Right lung (tissue), 5 donors: ENCODE measurements around the gene TLE6. TPM values are rescaled to one million over a fixed set of nuclear protein-coding genes. Genes with fewer than 3 reads are reported as not detected.
"Not testable (repeated sequence)": the region's sequence is repeated elsewhere in the genome, so short reads cannot be mapped to it uniquely, and the experiment has no call there.

Experiments
- DNase-seq, 2 donors: peaks; one replicate each; pipeline ENCODE4 v3.0.0-alpha.2; 2013
- polyA plus RNA-seq, 5 donors: library from polyadenylated mRNA; unstranded; fragments of 120-200 nt; gene quantifications; one replicate each; pipeline versions ENCODE4 v1.2.1 to v1.2.3, GENCODE V29; 2013; ENCODE audit warnings: inconsistent platforms in 1 of 5, low replicate concordance in 1 of 5; ENCODE audit not compliant: insufficient read length in 5 of 5, insufficient read depth in 1 of 5

Gene TLE6
- polyA plus RNA-seq, 5 donors: 8.2 to 13.6 (median 11.8) TPM

DNA sequence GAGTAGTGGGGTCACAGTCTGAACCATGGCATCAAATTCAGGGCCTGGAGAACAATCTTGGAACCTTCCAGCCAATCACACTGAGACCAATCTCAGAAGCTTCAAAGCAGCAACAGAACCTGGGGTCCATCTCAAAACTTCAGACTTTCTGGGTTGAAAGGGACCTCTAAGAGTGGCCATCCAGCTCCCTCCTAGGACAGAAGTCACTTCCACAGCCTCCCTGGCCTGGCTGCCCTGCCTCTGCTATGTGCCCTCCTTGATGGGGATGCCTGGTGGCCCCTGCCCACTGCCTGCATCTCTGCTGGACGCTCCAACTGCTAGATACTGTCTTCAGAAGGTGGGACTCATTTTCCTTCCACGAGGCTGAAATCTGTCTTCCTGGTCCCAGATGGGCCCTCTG lies 49.9 kb downstream of the TLE6 start:
- no peak for DNase-seq

DNA sequence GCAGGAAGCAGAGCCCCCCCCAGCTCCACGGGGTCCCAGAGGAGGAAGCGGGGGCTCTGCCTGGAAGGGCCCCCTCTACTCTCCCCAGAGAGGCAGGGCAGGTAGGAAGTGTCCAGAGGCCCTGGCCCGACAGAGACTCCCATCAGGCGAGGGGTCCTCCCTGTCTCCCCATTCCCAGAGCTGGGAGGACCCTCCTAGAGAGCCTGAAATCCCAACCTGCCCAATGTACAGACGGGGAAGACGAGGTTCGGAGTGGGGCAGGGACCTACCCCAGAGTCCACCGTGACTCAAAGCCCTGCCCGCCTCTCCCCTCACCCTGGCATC lies 50.6 kb downstream of the TLE6 start:
- no peak for DNase-seq

- DNase-seq: peak; percentile 65 to 74
Measured at GRCh38 chr19:3028305-3029064, 51.1 kb downstream of the TLE6 start.

DNA sequence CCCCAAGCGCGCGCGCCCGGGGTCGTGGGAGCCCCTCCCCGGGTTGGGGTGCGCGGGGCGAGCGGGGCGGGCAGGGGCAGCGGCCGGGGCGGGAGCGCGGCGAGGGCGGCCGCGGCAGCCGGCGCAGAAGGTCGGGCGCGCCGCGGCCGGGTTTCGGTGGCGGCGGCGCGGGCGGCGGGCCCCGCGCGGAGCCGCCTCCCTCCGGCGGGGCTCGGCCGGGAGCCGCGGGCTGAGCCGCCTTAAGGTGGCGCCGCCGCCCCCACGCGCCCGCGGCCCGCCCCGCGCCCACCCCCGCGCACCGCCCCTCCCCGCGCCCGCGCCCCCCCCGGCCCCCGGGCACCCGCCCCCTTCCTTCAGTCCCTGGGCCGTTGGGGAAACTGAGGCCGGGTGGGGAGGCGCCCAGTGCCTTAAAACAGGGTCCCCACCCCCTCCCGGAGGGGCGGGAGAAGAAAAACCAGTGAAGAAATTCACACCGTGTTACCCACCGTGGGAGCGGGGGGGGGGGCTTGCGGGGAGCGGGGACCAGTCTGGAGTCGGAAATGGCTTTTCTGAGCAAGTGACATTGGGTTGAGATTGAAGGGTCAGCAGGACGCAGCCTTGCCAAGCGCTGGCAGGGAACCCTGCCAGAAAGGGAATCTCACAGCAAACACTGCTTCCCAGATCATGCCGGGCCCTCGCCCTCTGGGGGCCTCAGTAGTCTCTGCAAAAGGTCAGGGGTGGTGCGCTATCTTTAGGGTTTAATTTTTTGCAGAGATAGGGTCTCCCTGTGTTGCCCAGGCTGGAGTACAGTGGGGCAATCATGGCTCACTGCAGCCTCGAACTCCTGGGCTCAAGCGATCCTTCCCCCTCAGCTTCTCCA lies 51.9 kb downstream of the TLE6 start, which contains the start of gene TLE2:
Gene TLE2 (minus strand): TSS at position 216 of the 859 bp plus-strand sequence. CDS start 376 bp downstream, outside the sequence.
- no peak for DNase-seq

DNA sequence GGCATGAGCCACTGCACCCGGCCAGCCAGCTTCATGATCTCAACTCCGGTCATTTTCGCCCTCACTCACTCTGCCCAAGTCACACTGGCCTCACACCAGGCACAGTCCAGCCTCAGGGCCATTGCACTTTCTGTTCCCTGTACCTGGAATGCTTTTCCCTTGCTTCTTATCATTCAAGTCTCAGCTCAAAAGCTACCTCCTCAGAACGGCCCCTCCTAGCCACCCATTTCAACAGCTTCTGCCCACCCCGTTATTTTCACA lies 54.2 kb downstream of the TLE6 start:
- no peak for DNase-seq

DNA sequence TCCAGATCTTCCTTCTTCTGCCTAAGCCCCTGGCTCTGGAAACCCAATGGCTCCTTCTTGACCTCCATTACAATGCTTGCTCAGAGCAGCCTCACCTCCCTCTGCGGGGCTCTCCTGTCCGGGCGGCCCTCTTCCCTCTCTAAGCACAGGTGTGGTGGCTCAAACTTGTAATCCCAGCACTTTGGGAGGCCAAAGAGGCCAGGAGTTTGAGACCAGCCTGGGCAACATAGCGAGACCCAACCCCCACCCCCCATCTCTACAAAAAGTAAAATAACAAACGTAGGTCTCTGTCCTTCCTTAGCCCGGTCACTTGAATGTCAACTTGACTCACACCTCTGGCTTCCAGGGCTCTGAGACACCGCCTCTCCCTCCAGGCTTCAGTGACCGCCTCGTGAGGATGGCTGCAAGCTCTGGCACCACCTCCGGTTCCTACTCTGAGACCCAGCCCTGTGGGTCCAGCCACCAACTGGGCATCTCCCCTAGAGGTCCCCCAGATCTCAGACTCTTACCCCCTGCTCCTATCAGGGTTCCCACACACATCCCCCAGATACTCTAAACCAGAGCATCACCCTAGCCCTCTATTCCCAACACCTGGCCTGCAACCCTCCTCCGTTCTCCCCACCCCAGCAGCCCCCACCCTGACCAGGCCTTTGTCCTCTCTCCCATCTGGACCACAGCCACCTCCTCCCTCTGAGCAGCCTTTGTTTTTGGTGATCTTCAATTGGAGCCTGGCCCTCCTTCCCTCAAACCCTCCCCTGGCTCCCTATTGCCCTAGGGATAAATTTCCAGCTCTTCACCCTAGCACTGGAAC lies 56.4 kb downstream of the TLE6 start:
- no peak for DNase-seq

DNA sequence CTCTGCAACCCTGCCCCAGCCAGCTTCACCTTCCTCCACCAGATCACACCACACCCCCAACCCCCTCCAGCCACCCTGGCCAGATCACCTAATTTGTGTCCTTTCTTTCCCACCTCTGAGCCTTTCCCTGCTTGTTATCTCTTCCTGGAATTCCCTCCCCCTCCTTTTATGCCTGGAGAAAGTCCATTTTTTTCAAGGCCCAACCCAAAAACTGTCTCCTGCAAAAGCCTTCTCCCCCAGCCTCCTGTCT lies 57.0 kb downstream of the TLE6 start:
- no peak for DNase-seq

DNA sequence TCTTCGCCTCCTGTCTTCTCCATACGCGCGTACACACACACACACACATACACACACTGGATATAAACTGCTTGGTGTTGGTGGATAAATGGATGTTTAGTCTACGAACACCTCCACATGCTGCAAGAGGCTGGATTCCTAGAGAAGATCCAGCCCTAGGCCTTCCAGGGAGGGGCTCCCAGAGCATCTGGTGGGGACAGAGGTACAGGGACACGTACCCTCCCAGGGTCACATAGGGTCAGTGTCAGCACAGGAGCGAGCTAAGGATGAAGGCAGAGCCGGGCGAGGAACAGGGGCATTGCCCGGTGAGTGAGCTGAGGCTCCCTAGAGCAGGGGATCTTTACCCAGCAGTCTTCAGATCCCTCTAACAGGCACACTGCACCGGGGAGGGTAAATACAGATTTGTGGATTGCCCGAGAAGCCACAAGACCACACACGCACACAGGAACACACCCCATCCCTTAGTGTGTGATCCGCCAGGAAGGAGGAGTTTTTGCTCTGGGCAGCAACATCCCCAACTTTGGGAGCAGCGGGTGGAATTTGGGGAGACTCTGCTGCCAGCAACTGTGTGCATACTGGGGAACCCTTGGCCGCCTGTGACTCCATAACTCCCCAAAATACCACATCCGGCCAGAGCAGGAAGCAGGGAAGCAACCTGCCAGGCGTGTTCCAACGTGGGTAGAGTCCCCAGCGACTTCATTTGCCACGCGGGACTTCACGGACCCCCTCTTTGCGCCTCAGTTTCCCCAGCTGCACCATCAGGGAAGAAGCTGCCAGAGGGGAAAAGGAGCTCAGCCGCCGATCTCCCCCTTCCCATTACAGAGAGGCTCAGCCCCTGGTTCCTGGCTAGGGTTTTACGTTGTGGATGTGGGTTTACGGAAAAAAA lies 57.5 kb downstream of the TLE6 start:
- peak; percentile 67 to 68 for DNase-seq

GRCh38 chr19:3035542-3036118 lies 58.3 kb downstream of the TLE6 start:
- DNase-seq: peak; percentile 100

DNA sequence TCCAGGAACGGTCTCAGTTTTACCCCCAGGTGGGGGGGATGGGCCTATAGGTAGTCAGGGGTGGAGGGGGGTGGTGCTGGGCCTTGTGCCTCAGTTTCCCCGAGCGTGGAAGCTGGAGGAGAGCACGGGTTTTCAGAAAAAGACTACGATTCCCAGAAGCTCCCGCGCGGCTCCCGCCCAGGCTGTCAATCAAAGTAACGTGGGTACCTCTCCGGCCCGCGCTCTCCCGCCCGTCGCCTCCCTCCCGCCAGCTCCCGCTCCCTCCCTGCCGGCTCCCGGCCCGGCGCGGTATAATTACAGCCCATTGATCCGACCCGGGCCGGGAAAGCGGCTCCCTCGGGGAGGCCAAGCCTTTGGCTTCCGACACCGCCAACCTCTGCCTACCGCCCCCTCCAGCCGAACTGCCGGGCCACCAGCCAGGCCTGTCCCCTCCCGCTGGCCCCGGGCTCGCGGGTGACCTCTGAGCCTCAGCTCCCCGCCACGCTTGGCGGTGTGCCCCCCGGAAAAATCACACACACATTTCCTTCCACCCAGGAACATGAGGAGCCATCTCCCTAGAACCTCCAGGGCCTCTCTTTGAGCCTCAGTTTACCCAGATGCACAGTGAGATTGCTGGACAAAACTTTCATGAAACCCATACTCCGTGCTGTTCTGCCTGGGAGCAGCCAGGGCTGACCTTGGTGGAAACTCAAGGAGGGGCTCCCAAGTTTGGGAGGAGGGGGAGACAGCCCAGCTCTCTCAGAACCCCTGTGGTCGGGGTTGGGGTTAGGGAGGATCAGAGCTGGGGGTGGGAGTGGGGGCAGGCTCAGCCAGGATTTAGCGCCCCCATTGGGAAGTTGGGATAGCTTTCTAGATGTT lies 59.0 kb downstream of the TLE6 start:
- DNase-seq: peak; percentile 96 to 97

GRCh38 chr19:3036977-3037544 lies 59.7 kb downstream of the TLE6 start:
- not testable (repeated sequence) for DNase-seq

DNA sequence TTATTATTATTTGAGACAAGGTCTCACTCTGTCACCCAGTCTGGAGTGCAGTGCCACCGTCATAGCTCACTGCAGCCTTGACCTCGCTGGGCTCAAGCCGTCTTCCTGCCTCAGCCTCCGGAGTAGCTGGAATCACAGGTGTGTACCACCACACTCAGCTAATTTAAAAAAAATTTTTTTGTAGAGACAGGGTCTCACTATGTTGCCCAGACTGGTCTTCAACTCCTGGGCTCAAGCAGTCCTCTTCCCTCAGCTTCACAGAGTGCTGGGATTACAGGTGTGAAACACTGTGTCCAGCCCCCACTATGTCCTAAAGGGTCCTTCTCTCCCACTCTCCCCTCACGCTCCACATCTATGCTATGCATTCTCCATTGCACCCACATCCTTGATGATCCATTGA lies 60.9 kb downstream of the TLE6 start:
- DNase-seq: no peak

- no peak for DNase-seq
Measured at GRCh38 chr19:3039125-3039524, 61.8 kb downstream of the TLE6 start.

DNA sequence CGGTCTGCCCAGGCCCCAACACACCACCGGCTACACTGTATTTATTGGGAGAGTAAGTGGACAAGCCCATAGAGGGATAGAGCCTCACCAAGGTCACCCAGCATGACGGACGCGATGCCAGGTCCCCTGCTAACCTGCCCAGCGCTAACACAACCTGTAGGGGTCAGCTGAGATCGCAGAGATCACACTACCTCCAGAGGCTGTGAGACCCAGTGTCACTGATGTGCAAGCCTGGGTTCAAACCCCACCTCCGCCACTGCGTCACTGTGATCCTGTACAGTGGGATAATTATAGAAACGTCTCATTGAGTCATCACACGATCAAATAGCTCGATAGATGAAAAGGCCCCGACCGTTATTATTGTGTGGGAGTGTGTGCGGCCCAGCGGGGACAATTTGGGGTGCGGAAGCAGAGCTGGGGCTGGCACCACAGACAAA lies 62.3 kb downstream of the TLE6 start:
- no peak for DNase-seq

GRCh38 chr19:3041327-3041726 lies 64.0 kb downstream of the TLE6 start:
- DNase-seq: no peak

GRCh38 chr19:3041761-3042620 lies 64.6 kb downstream of the TLE6 start:
- peak; percentile 80 to 85 for DNase-seq

GRCh38 chr19:3042621-3043267 lies 65.4 kb downstream of the TLE6 start:
- no peak for DNase-seq
